H9 (cell line): ENCODE measurements around the gene FAT1. TPM values are rescaled to one million over a fixed set of nuclear protein-coding genes. Genes with fewer than 3 reads are reported as not detected.

Experiments used
- DNase-seq: peaks from one replicate; pipeline ENCODE4 v3.0.0-alpha.2; 2017
- H2AFZ ChIP-seq: one replicate; pipeline ENCODE4 v1.6.1; 2013; ENCODE audit warnings: mild to moderate bottlenecking, low read length, control low read depth, moderate library complexity
- H2AK5ac ChIP-seq: 2 replicates; pipeline ENCODE4 v1.6.1; 2013; ENCODE audit warnings: low read length, control low read depth, mixed read lengths; ENCODE audit not compliant: insufficient read length
- H2BK120ac ChIP-seq: one replicate; pipeline ENCODE4 v1.6.1; 2013; ENCODE audit warnings: low read depth, mild to moderate bottlenecking, low read length, control low read depth, inconsistent platforms; ENCODE audit not compliant: poor library complexity, severe bottlenecking
- H2BK12ac ChIP-seq: 2 replicates; pipeline ENCODE4 v1.6.1; 2013; ENCODE audit warnings: low read length, control low read depth, mixed read lengths, low read depth; ENCODE audit not compliant: insufficient read length
- H2BK15ac ChIP-seq: 2 replicates; pipeline ENCODE4 v1.6.1; 2013; ENCODE audit warnings: low read depth, low read length, control low read depth
- H2BK20ac ChIP-seq: one replicate; pipeline ENCODE4 v1.6.1; 2013; ENCODE audit warnings: low read depth, mild to moderate bottlenecking, low read length, control low read depth, inconsistent platforms; ENCODE audit not compliant: poor library complexity, severe bottlenecking
- H2BK5ac ChIP-seq: 2 replicates; pipeline ENCODE4 v1.6.1; 2013; ENCODE audit warnings: low read length, control low read depth, mixed read lengths; ENCODE audit not compliant: insufficient read length
- H3K14ac ChIP-seq: 2 replicates; pipeline ENCODE4 v1.6.1; 2013; ENCODE audit warnings: low read length, control low read depth; ENCODE audit not compliant: insufficient read depth
- H3K18ac ChIP-seq: 2 replicates; pipeline ENCODE4 v1.6.1; 2013; ENCODE audit warnings: low read depth, mild to moderate bottlenecking, mixed read lengths, low read length, control low read depth; ENCODE audit not compliant: insufficient read length
- H3K23ac ChIP-seq: 2 replicates; pipeline ENCODE4 v1.6.1; 2013; ENCODE audit warnings: low read length, control low read depth, mixed read lengths, low read depth; ENCODE audit not compliant: insufficient read length
- H3K23me2 ChIP-seq: 2 replicates; pipeline ENCODE4 v1.6.1; 2013; ENCODE audit warnings: low read depth, mild to moderate bottlenecking, mixed read lengths, low read length, control low read depth; ENCODE audit not compliant: insufficient read length, poor library complexity, severe bottlenecking
- H3K27ac ChIP-seq: 2 replicates; pipeline ENCODE4 v1.5.1; 2013; ENCODE audit warnings: low read length, control low read depth, mixed read lengths, low read depth; ENCODE audit not compliant: insufficient read length
- H3K27me3 ChIP-seq: 2 replicates; pipeline ENCODE4 v1.6.1; 2013; ENCODE audit warnings: low read length, control low read depth, inconsistent platforms; ENCODE audit not compliant: insufficient read depth
- H3K4ac ChIP-seq: 2 replicates; pipeline ENCODE4 v1.6.1; 2013; ENCODE audit warnings: low read depth, mild to moderate bottlenecking, control low read depth, inconsistent platforms, low read length, moderate library complexity
- H3K4me1 ChIP-seq: 2 replicates; pipeline ENCODE4 v1.6.1; 2013; ENCODE audit warnings: low read length, control low read depth, inconsistent platforms; ENCODE audit not compliant: insufficient read depth
- H3K4me2 ChIP-seq: 2 replicates; pipeline ENCODE4 v1.6.1; 2013; ENCODE audit warnings: low read length, control low read depth, mixed read lengths; ENCODE audit not compliant: insufficient read length, insufficient read depth
- H3K56ac ChIP-seq: 2 replicates; pipeline ENCODE4 v1.6.1; 2013; ENCODE audit warnings: low read depth, mild to moderate bottlenecking, mixed read lengths, low read length, control low read depth; ENCODE audit not compliant: insufficient read length
- H3K79me1 ChIP-seq: 2 replicates; pipeline ENCODE4 v1.6.1; 2013; ENCODE audit warnings: low read depth, mild to moderate bottlenecking, moderate library complexity, low read length, control low read depth, inconsistent platforms; ENCODE audit not compliant: insufficient read depth, poor library complexity, severe bottlenecking
- H3K79me2 ChIP-seq: 2 replicates; pipeline ENCODE4 v1.6.1; 2013; ENCODE audit warnings: low read length, control low read depth, inconsistent platforms; ENCODE audit not compliant: insufficient read depth
- H3K9ac ChIP-seq: 2 replicates; pipeline ENCODE4 v1.6.1; 2013; ENCODE audit warnings: low read length, control low read depth, mixed read lengths; ENCODE audit not compliant: insufficient read length; ENCODE audit errors: extremely low read depth
- H3K9me3 ChIP-seq: one replicate; pipeline ENCODE4 v1.6.1; 2013; ENCODE audit warnings: low read depth, low read length, inconsistent platforms; ENCODE audit not compliant: control insufficient read depth
- H3T11ph ChIP-seq: one replicate; pipeline ENCODE4 v1.6.1; 2013; ENCODE audit warnings: mild to moderate bottlenecking, low read length, control low read depth, inconsistent platforms
- H4K20me1 ChIP-seq: one replicate; pipeline ENCODE4 v1.6.1; 2013; ENCODE audit not compliant: control insufficient read depth, insufficient read length, insufficient read depth
- H4K5ac ChIP-seq: 2 replicates; pipeline ENCODE4 v1.6.1; 2013; ENCODE audit warnings: low read depth, mild to moderate bottlenecking, mixed read lengths, low read length, control low read depth; ENCODE audit not compliant: insufficient read length
- H4K8ac ChIP-seq: replicated peaks from 2 replicates; pipeline ENCODE4 v1.6.1; 2013; ENCODE audit warnings: low read length, control low read depth, mixed read lengths, low read depth; ENCODE audit not compliant: insufficient read length
- H4K91ac ChIP-seq: 2 replicates; pipeline ENCODE4 v1.6.1; 2013; ENCODE audit warnings: low read depth, mild to moderate bottlenecking, moderate library complexity, mixed read lengths, low read length, control low read depth; ENCODE audit not compliant: insufficient read length
- H3K27ac Mint-ChIP-seq, 3 experiments: 2 replicates in 2 of 3; 3 replicates in 1 of 3; pipeline ENCODE4 v1.8.0; 2020 to 2021; ENCODE audit warnings: mixed read lengths in 3 of 3, mild to moderate bottlenecking in 1 of 3, moderate library complexity in 1 of 3
- H3K27me3 Mint-ChIP-seq: 2 replicates; pipeline ENCODE4 v1.8.0; 2021; ENCODE audit warnings: low read depth, mild to moderate bottlenecking, moderate library complexity, mixed read lengths
- H3K36me3 Mint-ChIP-seq, 3 experiments: 2 replicates in 2 of 3; 3 replicates in 1 of 3; pipeline ENCODE4 v1.8.0; 2020 to 2021; ENCODE audit warnings: low read depth in 3 of 3, mixed read lengths in 3 of 3; ENCODE audit not compliant: insufficient read depth in 1 of 3
- H3K4me1 Mint-ChIP-seq, 2 experiments: 2 replicates each; pipeline ENCODE4 v1.8.0; 2020; ENCODE audit warnings: mixed read lengths in 2 of 2
- H3K4me3 Mint-ChIP-seq, 2 experiments: 2 replicates in 1 of 2; 3 replicates in 1 of 2; pipeline ENCODE4 v1.8.0; 2020 to 2021; ENCODE audit warnings: mild to moderate bottlenecking in 2 of 2, mixed read lengths in 2 of 2, moderate library complexity in 1 of 2
- H3K9me3 Mint-ChIP-seq, 2 experiments: 2 replicates in 1 of 2; 3 replicates in 1 of 2; pipeline ENCODE4 v1.8.0; 2020; ENCODE audit warnings: mild to moderate bottlenecking in 2 of 2, mixed read lengths in 2 of 2, moderate library complexity in 1 of 2
- CTCF ChIP-seq: fragments of 200-600 bp; sonication (generic); conservative IDR thresholded peaks from 3 replicates; pipeline ENCODE4 v1.8.0; 2021; ENCODE audit warnings: antibody characterized with exemption, mild to moderate bottlenecking
- WGBS: extraction: QIAGEN DNeasy Blood & Tissue Kit; methylation state at CpG from one replicate; pipeline ENCODE4 v1.1.7; 2013; ENCODE audit warnings: missing lambda C conversion rate, low lambda C conversion rate, mixed read lengths; ENCODE audit not compliant: insufficient read length; ENCODE audit errors: extremely low coverage; 5-methylcytosine and 5-hydroxymethylcytosine counted together
- total RNA-seq: library from RNA; stranded (reverse); gene quantifications from 2 replicates; pipeline ENCODE4 v1.2.1, GENCODE V29; 2021

Gene FAT1
- total RNA-seq, 1 experiment from 2014 or later: 173 TPM

GRCh38 chr4:186593587-186593973 lies 130.1 kb downstream of the FAT1 start:
- H3K27me3 Mint-ChIP-seq: no peaks in the 10 kb centered on the region
- H2BK120ac ChIP-seq: no peak overlapping the region
- H3K9me3 ChIP-seq: no peaks in the 10 kb centered on the region
- peaks cover 34 to 71% (median 70%) of the 10 kb centered on the region in 3 experiments for H3K36me3 Mint-ChIP-seq
- no peak overlapping the region for H4K91ac ChIP-seq
- H3K4me3 Mint-ChIP-seq: no peak overlapping the region
- H3K23me2 ChIP-seq: no peaks in the 10 kb centered on the region
- H3K4me1 Mint-ChIP-seq: peaks cover 5 to 9% of the 10 kb centered on the region in 2 experiments
- no peak overlapping the region for H2BK5ac ChIP-seq
- no peak overlapping the region for H3T11ph ChIP-seq
- H4K5ac ChIP-seq: no peak overlapping the region
- H3K14ac ChIP-seq: no peak overlapping the region
- WGBS: no CpG with 5 or more reads among the region's 7 CpGs
- no peaks in the 10 kb centered on the region for H4K20me1 ChIP-seq
- H3K27ac ChIP-seq: no peak overlapping the region
- TF ChIP-seq CTCF: no peak
- no peak overlapping the region for H3K9ac ChIP-seq
- H3K18ac ChIP-seq: no peak overlapping the region
- H3K56ac ChIP-seq: no peak overlapping the region
- DNase-seq: no peak
- no peaks in the 10 kb centered on the region for H3K4me1 ChIP-seq
- H2AFZ ChIP-seq: no peak overlapping the region
- H3K4ac ChIP-seq: no peak overlapping the region
- H2BK20ac ChIP-seq: no peak overlapping the region
- H3K9me3 Mint-ChIP-seq: no peaks in the 10 kb centered on the region
- H2AK5ac ChIP-seq: no peak overlapping the region
- H3K4me2 ChIP-seq: no peak overlapping the region
- H3K27me3 ChIP-seq: no peaks in the 10 kb centered on the region
- no peak overlapping the region for H2BK12ac ChIP-seq
- H3K79me1 ChIP-seq: no peaks in the 10 kb centered on the region
- no peak overlapping the region for H4K8ac ChIP-seq
- no peak overlapping the region for H2BK15ac ChIP-seq
- H3K27ac Mint-ChIP-seq: no peak overlapping the region
- H3K23ac ChIP-seq: no peak overlapping the region
- H3K79me2 ChIP-seq: no peaks in the 10 kb centered on the region
